DOHH2 (cell line): ENCODE data around the gene SRD5A2.

ENCODE experiments used
- H3F3A ChIP-seq: fragments of 200-600 bp; sonication (generic), shearing (Covaris generic); 2 replicates; pipeline ENCODE4 v1.6.0; 2016; ENCODE audit warnings: antibody characterized with exemption, mild to moderate bottlenecking; ENCODE audit not compliant: control insufficient read depth, insufficient read depth
- H3K27ac ChIP-seq: fragments of 200-600 bp; sonication (generic); 2 replicates; pipeline ENCODE4 v1.5.1; 2014; ENCODE audit warnings: low read depth, mild to moderate bottlenecking, low read length, moderate library complexity
- H3K27me3 ChIP-seq: fragments of 200-600 bp; sonication (generic); 2 replicates; pipeline ENCODE4 v1.6.1; 2014; ENCODE audit warnings: mild to moderate bottlenecking, low read length, mixed read lengths; ENCODE audit not compliant: control insufficient read depth
- H3K36me3 ChIP-seq: fragments of 200-600 bp; sonication (generic); 2 replicates; pipeline ENCODE4 v1.6.1; 2014; ENCODE audit warnings: mild to moderate bottlenecking, low read length, moderate library complexity, mixed read lengths; ENCODE audit not compliant: control insufficient read depth
- H3K4me1 ChIP-seq: fragments of 200-600 bp; sonication (generic); 2 replicates; pipeline ENCODE4 v1.6.1; 2014; ENCODE audit warnings: mild to moderate bottlenecking, low read length, mixed read lengths; ENCODE audit not compliant: control insufficient read depth
- H3K4me2 ChIP-seq: fragments of 200-600 bp; sonication (generic); 2 replicates; pipeline ENCODE4 v1.6.0; 2014; ENCODE audit warnings: mild to moderate bottlenecking, low read length, moderate library complexity
- H3K4me3 ChIP-seq: fragments of 200-600 bp; sonication (generic); 2 replicates; pipeline ENCODE4 v1.5.1; 2014; ENCODE audit warnings: mild to moderate bottlenecking, low read length, mixed read lengths
- H3K79me2 ChIP-seq: fragments of 200-600 bp; sonication (generic); 2 replicates; pipeline ENCODE4 v1.6.1; 2014; ENCODE audit warnings: mild to moderate bottlenecking, low read length, mixed read lengths; ENCODE audit not compliant: control insufficient read depth
- H3K9me2 ChIP-seq: fragments of 200-600 bp; sonication (generic); replicated peaks from 2 replicates; pipeline ENCODE4 v1.6.1; 2014; ENCODE audit warnings: mild to moderate bottlenecking, low read length, mixed read lengths; ENCODE audit not compliant: control insufficient read depth
- H3K9me3 ChIP-seq: fragments of 200-600 bp; sonication (generic); 2 replicates; pipeline ENCODE4 v1.6.1; 2014; ENCODE audit warnings: antibody characterized with exemption, low read length, mixed read lengths; ENCODE audit not compliant: control insufficient read depth, insufficient read depth
- H4K20me1 ChIP-seq: fragments of 200-600 bp; sonication (generic); 2 replicates; pipeline ENCODE4 v1.6.0; 2014; ENCODE audit warnings: low read depth, mild to moderate bottlenecking, antibody characterized with exemption, low read length, moderate library complexity; ENCODE audit not compliant: control insufficient read depth, insufficient read depth
- EZH2phosphoT487 ChIP-seq: fragments of 200-600 bp; sonication (generic); IDR thresholded peaks from 2 replicates; pipeline ENCODE4 v1.6.1; 2017; ENCODE audit warnings: borderline replicate concordance, mild to moderate bottlenecking, antibody characterized with exemption, low read length, moderate library complexity, mixed read lengths
- TF ChIP-seq, protein P1 (sequence below): fragments of 200-600 bp; sonication (generic); IDR thresholded peaks from one replicate; pipeline ENCODE4 v1.5.1; 2014; ENCODE audit warnings: antibody characterized with exemption, mild to moderate bottlenecking, low read depth, low read length; ENCODE audit not compliant: poor library complexity, severe bottlenecking

Gene SRD5A2

DNA sequence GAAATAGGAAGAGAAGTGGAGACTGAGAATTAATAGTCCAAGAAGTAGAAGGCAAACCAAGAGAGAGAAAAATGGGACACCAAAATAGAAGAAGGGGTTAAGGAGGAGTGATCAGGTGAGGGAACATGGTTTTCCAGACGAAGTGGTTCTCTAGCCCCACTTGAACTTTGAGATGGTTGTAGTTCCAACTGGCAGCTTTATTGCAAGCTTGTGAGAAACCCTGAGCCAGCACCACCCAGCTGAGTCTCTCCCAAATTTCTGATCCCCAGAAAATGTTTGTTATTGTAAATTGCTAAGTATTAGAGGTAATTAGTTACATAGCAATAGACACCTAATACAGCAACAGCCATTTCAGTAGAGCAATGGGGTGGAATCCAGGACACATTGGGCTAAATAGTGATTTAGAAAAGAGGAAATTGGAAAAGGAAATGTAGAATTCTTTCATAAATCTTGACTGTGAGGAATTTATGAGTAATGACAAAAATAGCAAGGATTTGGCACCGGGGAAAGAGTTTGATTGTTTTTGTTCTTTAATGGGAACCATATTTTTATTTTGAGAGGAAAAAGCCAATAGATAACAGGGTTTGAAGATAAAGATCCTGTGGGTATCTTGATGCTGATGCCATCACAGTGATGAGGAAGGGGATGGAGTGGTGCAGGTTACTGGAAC is 104.1 kb downstream of the SRD5A2 start:
- Histone ChIP-seq H4K20me1 (no peaks in the 10 kb centered on the region), H3K9me2 (no peaks in the 10 kb centered on the region), H3K4me2 (no peak overlapping the region), H3K4me1 (no peaks in the 10 kb centered on the region), H3K79me2 (no peaks in the 10 kb centered on the region), H3K27me3 (peaks cover 4% of the 10 kb centered on the region; the same call in 1 of the 2 replicates), H3K9me3 (no peaks in the 10 kb centered on the region), H3K4me3 (no peak overlapping the region), H3K27ac (no peak overlapping the region), H3K36me3 (no peaks in the 10 kb centered on the region), H3F3A (no peaks in the 10 kb centered on the region)
- TF ChIP-seq EZH2phosphoT487 = no peak
- TF ChIP-seq, protein P1, sequence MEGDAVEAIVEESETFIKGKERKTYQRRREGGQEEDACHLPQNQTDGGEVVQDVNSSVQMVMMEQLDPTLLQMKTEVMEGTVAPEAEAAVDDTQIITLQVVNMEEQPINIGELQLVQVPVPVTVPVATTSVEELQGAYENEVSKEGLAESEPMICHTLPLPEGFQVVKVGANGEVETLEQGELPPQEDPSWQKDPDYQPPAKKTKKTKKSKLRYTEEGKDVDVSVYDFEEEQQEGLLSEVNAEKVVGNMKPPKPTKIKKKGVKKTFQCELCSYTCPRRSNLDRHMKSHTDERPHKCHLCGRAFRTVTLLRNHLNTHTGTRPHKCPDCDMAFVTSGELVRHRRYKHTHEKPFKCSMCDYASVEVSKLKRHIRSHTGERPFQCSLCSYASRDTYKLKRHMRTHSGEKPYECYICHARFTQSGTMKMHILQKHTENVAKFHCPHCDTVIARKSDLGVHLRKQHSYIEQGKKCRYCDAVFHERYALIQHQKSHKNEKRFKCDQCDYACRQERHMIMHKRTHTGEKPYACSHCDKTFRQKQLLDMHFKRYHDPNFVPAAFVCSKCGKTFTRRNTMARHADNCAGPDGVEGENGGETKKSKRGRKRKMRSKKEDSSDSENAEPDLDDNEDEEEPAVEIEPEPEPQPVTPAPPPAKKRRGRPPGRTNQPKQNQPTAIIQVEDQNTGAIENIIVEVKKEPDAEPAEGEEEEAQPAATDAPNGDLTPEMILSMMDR = no peak

DNA sequence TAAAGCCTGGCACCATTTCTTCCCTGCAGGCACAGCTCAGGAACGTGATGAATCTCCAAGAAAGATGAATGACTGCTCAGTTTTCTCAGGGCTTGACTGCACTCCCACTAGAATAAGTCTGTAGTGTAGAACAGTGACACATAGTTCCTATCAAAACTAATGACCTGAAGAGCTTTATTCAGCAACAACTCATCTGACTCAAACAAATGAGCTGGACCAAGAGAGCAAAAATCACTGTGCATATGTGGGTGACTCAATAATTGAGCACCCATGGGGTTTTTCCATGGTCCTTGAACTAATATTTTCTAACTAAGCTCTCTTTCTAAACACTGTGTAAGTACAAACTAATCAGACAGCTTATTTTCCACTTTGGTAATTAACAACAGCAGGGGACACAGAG is 105.0 kb downstream of the SRD5A2 start:
- H3F3A ChIP-seq = no peaks in the 10 kb centered on the region
- no peaks in the 10 kb centered on the region for H3K9me3 ChIP-seq
- no peak overlapping the region for H3K4me2 ChIP-seq
- H3K9me2 ChIP-seq = no peaks in the 10 kb centered on the region
- no peak overlapping the region for H3K27ac ChIP-seq
- no peaks in the 10 kb centered on the region for H3K79me2 ChIP-seq
- H3K27me3 ChIP-seq = peaks cover 4% of the 10 kb centered on the region; the same call in 1 of the 2 replicates
- TF ChIP-seq, protein P1 = no peak
- no peak for TF ChIP-seq EZH2phosphoT487
- no peaks in the 10 kb centered on the region for H3K36me3 ChIP-seq
- no peaks in the 10 kb centered on the region for H3K4me1 ChIP-seq
- no peaks in the 10 kb centered on the region for H4K20me1 ChIP-seq
- no peak overlapping the region for H3K4me3 ChIP-seq

DNA sequence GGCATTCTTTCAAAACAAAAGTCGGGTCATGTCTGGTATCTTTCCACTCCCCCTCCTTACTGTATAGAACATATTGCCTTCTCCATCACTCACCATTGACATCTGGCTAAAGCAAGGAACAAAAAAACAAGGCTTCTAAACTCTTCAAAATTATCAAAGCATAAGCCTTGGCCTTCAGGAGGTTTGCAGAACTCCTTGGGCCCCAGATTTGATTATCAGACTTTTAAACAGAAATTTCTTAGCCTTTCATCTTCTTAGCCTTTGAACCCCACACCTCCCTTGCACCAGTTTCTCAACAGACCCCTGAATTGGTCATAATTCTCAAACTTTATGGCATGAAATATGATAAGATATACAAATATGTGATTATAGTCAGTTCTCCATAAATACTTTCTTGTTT is 106.4 kb downstream of the SRD5A2 start:
- Histone ChIP-seq H4K20me1 (no peaks in the 10 kb centered on the region), H3K27ac (no peak overlapping the region), H3K9me3 (no peaks in the 10 kb centered on the region), H3K9me2 (no peaks in the 10 kb centered on the region), H3K36me3 (no peaks in the 10 kb centered on the region), H3K27me3 (peaks cover 4% of the 10 kb centered on the region; the same call in 1 of the 2 replicates), H3F3A (no peaks in the 10 kb centered on the region), H3K79me2 (no peaks in the 10 kb centered on the region), H3K4me1 (no peaks in the 10 kb centered on the region), H3K4me3 (no peak overlapping the region), H3K4me2 (no peak overlapping the region)
- no peak for TF ChIP-seq EZH2phosphoT487
- TF ChIP-seq, protein P1 = no peak
